Activated naive CD8-positive, alpha-beta T cell treated with anti-CD3 and anti-CD28 coated beads, Interleukin-2, amount 50 U/mL, for 16 hours (primary cell): ENCODE results near the gene ITPRIPL1.
"Not testable (repeated sequence)": the region's sequence is repeated elsewhere in the genome, so short reads cannot be mapped to it uniquely, and the experiment has no call there.

ENCODE experiments used
- DNase-seq: peaks from one replicate; pipeline ENCODE4 v3.0.0-alpha.2; 2020; ENCODE audit warnings: low read depth, low spot score

ITPRIPL1 gene, protein sequence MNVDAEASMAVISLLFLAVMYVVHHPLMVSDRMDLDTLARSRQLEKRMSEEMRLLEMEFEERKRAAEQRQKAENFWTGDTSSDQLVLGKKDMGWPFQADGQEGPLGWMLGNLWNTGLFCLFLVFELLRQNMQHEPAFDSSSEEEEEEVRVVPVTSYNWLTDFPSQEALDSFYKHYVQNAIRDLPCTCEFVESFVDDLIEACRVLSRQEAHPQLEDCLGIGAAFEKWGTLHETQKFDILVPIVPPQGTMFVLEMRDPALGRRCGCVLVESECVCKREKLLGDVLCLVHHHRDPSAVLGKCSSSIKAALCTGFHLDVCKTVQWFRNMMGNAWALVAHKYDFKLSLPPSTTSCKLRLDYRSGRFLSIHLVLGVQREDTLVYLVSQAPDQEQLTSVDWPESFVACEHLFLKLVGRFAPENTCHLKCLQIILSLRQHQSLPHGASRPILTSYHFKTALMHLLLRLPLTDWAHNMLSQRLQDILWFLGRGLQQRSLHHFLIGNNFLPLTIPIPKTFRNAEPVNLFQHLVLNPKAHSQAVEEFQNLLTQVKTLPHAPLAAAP

DNA sequence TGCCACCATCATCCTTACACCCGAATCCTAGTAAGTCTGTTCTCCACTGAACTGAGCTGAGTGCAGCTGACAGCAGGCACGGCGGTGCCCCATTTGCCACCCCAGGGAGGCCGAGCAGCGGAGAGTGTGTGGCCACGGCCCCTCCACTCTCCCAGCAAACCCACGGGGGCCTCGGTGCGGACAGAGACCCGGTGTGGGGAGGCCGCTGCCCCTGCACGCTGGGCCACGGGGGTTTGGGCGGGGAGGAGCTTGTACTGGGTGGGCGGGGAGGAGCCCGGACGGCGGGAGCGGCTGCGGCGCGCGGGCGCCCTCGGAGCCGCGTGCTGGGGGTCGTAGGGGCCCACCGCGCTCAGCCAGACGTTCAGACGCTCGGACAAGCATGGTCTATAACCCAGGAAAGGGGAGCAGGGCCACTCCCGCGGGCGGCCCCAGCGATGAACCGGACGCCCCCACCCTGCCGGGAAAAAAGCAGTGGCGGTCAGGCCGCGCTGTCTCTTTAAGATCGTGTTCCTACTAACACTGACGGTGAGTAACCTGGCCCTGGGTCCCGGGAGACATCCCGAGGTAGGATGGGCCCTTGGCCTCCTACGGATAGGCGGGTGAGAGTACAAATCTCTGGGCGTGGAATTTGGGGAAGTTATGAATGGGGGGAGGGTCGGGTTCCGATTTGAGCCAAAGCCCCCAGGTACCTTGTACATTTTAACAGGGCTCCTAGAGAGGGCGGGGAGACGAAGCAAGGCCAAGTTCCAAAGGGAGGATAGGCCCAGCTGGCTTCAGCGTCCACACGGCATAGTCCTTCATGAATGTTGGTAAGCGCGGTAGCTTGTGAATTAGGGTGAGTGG lies at the start of gene ITPRIPL1:
TSS of gene ITPRIPL1 (plus strand) at position 277 of the 843 bp plus-strand sequence. CDS start at position 800, 523 bp downstream.
- DNase-seq: no peak

DNA sequence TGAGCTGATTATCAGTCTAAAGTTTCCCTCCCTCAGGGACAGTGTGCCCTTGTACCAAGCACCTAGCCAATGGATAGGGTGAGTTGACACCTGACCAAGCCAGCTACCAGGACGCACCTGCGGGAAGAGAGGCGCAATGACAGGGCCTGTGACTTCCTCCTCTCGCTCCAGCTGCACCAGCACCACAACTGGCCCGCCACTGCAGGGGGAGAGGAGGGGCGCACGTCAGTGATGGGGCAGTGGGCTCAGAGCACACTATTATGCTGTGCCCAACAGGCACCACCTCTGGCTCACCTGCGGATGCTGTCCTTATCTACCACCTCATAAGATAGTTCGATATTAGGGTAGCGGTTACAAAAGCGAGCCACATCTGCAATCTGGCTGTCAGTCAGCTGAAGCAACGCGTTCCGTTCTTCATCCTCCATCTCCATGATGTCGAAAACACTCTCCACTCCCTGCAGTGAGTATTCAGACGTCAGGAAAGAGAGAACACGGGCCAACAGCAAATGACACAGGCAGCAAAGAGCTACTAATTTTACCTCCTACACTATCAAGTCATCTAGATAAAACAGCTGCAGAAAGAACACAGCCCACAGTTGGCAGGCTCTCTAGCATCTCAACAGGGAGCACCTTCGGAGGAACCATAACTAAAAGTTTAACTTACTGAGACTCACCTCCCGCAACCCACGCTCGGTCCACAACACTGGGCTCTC lies 48.2 kb upstream of the ITPRIPL1 start:
- DNase-seq: no peak

DNA sequence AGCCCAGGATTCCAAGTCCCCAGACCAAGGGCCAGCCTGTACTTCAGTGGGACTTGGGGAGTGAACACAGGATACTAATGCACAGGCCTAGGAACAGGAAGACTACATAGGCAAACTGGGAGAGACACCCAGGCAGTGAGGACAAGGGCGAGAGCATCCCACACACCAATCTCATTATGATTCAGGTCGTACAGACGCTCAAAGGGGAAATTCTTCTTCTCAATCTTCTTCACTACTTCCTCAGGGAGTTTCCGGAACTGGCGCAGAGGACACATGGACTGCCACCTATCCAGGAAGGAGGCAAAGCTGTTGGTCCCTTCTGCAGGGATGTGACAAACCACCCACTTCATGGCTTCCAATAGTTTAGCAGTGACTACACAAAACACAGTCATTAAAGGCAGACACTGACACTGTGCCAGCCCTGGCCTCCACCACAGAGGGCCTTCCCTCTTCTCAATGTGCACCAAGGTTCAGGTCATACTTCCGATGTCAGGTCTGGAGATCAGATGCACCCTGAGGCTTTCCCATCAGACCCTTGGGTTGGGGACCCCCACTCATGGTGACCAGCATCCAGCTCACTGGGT lies 37.8 kb upstream of the ITPRIPL1 start:
- no peak for DNase-seq

DNA sequence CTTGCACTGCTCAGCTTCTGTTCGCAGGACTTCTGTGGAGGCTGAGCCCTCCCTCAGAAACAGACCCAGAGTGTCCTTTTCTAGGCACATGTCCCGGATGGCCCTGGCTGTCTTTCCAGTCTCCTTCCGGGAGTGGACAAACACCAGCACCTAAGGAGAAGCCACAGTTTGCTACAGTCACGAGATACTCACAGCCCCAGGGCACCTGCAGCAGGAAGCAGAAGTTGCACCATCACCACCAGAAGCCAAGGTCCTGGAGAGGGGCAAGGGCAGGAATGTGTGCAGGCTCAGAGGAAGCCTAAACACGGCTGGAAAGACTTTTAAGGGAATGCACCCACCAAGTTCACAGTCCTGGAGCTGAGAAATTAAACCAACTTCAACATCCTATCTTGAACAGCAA lies 33.4 kb upstream of the ITPRIPL1 start:
- DNase-seq: no peak

DNA sequence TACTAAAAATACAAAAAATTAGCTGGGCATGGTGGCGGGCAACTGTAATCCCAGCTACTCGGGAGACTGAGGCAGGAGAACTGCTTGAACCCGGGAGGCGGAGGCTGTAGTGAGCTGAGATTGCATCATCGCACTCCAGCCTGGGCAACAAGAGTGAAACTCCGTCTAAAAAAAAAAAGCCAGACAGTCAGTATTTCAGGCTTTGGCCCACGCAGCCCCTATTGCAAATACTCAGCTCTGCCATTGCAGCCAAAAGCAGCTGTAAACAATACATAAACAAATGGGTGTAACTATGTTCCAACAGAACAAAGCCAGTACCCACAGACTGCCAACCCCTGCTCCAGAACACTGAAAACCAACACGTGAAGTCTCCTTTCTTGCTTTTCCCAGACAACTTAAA lies 30.8 kb upstream of the ITPRIPL1 start:
- DNase-seq: not testable (repeated sequence)

DNA sequence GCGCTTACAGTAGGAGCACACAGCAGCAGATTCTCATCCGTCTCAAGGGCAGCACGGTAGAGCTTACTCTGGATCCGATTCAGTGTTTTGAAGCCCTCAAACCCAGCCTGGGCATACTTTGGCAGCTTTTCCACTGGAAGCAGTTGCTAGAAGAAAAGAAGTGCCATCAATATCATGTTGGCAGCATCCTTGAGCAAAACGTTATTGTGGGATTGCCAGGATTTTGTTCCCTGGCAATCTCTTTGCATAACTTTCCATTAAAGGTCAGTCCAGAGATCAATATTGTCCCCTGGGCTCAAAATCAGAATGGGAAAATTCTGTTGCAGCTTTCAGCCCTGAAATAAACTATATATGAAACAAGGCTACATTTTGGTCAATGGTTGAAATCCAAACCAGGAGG lies 28.2 kb upstream of the ITPRIPL1 start:
- DNase-seq: no peak

DNA sequence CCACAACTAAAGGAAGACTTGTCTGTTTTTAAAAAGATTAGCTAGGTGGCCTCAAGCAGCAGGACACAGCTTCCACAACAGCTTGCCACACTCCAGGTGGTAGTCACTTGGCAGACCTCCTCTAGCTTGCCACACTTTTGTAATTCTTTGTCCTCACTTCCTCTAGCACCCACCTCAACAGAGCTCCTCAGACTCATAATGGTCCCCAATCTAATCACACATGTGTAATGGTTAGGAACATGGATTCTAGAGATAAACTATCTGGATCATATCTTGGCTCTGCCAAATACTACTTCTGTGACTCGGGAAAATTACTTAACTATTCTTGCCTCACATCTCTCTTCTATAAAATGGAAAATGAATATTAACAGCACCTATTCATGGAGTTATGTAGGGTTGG lies 23.3 kb upstream of the ITPRIPL1 start:
- no peak for DNase-seq

DNA sequence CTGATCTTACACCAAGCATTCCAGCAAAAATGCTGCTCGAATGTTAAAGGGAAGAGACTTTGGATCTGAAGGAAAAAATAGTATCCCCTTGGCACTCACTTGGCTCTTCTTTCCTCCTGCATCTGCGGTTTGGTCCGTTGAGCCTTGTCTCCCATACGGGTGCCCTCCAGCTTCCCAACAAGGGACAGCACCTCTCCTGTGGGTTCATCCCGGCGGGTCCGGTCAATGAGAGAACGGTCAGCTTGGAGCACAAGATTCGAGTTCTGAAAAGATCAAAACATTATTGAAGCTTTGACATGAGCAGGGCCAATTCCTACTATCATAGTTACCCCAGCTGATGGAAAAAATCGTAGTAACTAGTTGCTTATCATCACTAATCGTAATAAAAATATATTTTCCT lies 20.5 kb upstream of the ITPRIPL1 start:
- DNase-seq: no peak

DNA sequence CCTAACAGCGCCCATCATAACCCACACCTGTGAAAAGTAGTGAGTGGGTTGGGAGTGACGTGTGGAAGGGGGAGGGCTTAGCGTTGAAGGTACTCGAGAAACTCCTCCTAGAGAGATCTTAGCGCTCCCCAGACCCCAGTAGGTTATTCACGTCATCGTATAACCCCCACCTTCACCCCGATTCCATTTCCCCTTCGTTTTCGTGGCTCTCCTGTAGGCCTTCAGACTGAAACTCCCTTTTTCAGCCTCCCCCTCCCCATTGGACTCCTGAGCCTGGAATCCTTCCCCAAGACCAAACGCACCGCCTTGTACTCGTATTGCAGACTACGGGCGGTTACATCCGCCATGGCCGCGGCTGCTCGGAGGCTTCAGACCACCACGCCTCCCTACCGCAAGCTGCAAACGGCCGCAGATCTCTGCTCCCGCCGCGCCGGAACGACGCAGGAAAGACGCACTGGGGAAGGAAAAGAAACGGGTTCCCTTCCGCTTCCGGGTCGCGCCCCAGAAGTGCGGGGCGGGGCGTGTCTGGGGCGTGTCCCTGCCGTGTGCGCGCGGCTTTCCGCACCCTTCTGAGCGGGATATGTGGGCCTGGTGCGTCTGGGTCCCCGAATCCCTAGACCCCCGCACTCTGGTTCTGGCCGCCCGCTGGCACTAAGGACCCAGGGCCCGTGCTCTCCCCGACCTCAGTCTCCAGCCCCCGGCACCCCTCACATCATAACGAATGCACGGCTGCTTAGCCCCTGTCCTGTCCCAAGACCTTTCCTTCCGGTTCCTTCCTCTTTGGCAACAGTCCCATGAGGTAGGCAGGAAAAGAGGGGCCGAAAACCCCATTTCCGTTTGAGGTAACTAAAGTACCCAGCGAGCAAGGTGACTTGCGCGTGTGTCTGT lies 19.8 kb upstream of the ITPRIPL1 start, which contains the start of gene SNRNP200:
TSS of gene SNRNP200 (minus strand) at position 456 of the 888 bp plus-strand sequence. CDS start at position 347, 109 bp downstream.
- peak; percentile 81 for DNase-seq

DNA sequence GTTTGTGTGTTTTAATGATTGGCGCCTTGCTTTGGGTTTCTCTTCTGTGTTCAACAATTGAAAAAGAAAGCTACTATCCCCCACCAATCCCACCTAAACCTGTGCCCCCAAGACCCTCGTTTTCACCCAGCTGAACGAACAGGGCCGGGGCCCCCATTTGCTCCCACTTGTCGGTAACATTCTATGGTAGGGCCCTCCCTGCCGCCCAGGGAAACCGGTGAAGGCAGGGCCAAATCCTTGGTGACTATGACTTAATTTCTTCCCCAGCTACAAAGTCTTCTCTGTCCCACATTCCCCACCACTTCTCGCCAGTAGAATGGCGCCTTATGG lies 19.2 kb upstream of the ITPRIPL1 start:
- no peak for DNase-seq

DNA sequence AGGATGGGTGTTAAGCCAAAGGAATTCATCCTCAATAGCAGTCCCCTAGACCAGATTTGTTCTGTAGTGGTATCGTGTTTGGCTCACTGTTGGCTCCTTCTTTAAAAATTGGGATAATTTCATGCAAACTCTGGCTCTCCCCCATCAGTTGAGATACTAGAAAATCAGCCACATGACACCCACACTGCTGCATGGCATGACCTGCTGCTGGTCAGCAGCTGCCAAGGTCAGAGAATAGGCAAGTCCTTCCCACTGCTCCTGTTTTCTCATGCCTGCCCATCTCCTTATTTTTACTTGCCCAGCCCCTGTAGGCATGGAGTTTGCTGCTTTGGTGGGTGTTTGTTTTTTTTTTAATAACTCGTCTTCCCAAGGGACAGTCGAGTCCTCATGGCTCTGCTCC lies 18.7 kb upstream of the ITPRIPL1 start:
- no peak for DNase-seq

DNA sequence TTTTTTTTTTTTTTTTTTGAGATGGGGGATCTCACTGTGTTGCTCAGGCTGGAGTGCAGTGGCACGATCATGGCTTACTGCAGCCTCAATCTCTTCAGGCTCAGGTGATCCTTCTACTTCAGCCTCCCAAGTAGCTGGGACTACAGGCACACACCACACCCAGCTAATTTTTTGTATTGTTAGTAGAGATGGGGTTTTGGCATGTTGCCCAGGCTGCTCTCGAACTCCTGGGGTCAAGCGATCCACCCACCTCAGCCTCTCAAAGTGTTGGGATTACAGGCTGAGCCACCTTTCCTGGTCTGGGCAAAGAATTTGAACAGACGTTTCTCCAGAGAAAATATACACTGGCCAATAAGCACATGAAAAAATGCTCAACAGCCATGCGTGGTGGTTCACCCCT lies 16.9 kb upstream of the ITPRIPL1 start:
- no peak for DNase-seq

DNA sequence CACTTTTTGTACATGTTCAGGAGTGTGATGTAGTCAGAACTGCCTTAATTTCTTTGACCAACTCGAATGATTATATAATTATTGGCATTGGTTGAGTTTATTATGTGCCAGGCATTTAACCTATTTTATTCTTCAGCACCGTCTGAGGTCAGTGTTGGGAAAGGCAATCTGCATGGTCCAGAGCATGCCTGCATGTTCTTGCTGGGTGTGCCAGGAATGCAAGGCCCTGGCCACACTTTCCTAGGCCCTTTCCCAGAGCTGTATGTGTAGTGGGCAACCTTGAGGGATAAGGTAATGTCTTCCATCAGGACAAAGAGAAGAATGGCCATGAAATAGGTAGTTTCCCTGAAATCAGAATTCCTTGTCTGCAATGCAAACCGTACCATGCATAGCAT lies 10.1 kb upstream of the ITPRIPL1 start:
- no peak for DNase-seq

DNA sequence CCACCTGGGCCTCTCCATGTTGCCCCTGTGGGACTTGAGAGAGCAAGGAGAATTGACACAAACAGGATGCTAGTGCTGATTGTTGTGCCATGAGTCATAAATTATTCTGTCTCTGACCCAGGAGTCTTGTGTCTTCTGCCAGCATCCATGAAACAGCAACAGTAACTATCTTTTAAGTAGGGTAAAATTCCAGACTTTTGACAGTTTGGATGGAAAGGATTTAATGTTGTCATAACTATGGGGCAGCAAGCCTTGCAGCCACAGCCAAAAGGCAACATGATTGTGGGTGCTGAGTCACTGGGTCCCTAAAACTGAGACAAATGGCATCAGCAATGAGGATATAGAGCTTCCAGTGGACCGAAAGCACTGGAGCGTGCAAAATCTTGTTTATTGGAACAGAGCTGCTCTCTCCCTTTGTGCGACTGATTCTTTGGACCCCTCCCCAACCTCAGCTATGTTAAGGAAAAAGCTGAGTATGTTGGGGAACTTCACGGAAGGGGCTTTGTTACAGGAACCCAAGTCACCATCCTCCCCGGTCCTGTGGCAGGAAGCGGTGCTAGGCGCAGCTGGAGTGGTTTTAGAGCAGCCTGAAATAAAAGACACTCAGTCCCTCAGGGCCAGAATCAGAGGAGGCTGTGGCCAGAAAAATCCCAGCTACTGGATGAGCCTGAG lies 9.6 kb upstream of the ITPRIPL1 start:
- no peak for DNase-seq

DNA sequence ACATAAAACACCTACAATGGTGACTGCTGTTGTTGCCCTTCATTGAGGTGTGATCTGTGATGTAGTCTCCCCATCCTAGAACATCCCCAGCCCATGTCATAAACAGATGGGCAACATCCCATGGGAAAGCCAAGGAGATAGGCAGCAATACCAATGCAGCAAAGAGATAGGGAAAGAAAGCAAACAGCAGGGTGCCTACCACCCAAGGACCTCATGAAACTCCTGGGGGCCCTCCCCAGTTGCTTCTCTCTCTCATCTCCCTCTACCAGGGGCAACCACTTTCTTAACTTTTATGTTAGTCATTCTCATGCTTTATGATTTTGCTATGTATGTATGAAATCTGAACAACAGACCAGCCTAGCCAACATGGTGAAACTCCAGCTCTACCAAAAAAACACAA lies 8.1 kb upstream of the ITPRIPL1 start:
- no peak for DNase-seq

DNA sequence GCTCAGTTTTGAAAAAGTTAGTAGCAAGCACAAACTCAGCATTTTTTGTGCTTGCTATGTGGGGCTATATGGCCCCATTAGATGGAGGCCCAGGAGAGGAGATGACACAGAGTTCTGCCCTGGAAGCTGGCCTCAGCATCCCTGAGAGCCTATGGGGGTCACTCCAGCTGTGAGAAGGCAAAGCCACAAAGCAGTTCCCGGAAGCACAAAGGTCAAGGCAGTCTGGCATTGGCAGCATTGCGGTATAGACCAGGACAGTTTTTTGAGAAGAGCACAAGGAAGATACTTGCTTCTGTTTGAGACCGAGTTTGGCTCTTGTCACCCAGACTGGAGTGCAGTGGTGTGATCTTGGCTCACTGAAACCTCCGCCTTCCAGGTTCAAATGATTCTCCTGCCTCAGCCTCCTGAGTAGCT lies 7.5 kb upstream of the ITPRIPL1 start:
- DNase-seq: no peak

DNA sequence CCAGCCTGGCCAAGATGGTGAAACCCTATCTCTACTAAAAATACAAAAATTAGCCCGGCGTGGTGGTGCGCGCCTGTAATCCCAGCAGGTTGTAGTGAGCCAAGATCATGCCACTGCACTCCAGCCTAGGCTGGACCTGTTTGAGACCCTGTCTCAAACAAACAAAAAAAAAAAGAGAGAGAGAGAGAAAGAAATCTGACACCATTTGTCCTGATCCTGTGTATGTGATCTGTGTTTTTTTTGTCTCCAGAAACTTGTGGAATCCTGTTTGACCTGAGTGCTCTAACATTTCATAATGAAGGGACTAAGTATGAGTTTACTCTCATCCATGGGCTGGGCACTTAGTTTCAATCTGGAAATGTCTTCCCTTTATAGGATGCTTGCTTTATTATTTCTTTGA lies 6.4 kb upstream of the ITPRIPL1 start:
- DNase-seq: no peak

DNA sequence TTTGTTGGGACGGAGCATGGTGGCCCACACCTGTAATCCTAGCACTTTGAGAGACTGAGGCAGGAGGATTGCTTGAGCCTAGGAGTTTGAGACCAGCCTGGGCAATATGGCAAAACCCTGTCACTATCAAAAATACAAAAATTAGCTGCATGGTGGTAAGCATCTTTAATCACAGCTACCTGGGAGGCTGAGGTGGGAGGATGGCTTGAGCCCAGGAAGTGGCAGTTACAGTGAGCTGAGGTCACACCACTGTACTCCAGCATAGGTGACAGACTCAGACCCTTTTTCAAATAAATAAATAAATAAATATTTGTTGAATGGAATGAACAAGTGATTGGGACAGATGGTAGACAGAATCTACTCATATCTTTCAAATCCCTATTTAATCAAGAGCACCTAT lies 5.7 kb upstream of the ITPRIPL1 start:
- DNase-seq: no peak

DNA sequence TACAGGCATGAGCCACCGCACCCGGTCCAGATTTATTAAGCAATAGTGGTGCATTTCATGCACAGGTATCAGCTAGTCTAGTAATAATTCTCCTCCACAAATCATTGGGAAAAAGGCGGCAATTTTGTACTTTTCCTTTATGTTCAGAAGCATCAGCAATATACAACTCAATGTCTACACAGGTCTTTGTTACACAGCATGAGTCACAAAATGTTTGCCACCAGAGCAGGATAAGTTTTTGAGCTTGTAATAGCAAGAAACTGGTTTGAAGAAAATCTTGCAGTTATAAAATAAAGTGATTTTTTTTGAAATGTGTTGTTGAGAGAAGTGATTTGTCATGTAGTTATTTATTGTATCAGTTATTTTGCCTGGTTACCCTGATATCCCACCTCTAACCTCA lies 4.8 kb upstream of the ITPRIPL1 start:
- DNase-seq: no peak
